CD14-positive monocyte (primary cell): ENCODE data around the gene EEFSEC. TPM values are rescaled to one million over a fixed set of nuclear protein-coding genes. Genes with fewer than 3 reads are reported as not detected.

Experiments used
- DNase-seq, 3 donors: peaks; one replicate each; pipeline ENCODE4 v3.0.0-alpha.2; 2011 to 2022
- H2AFZ ChIP-seq: 2 replicates; pipeline ENCODE4 v1.6.0; 2012; ENCODE audit warnings: mild to moderate bottlenecking, low read depth, low read length, inconsistent platforms; ENCODE audit not compliant: insufficient read depth, poor library complexity, severe bottlenecking
- H3K27ac ChIP-seq, 2 donors: 1 replicate in 1 of 2; 2 replicates in 1 of 2; pipeline ENCODE4 v1.5.1; 2012 to 2013; ENCODE audit warnings: low read length in 2 of 2, control low read depth in 1 of 2, inconsistent platforms in 1 of 2, low read depth in 1 of 2, mild to moderate bottlenecking in 1 of 2
- H3K27me3 ChIP-seq, 2 donors: one replicate each; pipeline versions ENCODE4 v1.6.0 to v1.6.1; 2011 to 2013; ENCODE audit warnings: low read length in 2 of 2; ENCODE audit not compliant: control insufficient read depth in 2 of 2, insufficient read depth in 2 of 2
- H3K36me3 ChIP-seq, 2 donors: replicated peaks in 1 of 2; 1 replicate in 1 of 2; 2 replicates in 1 of 2; pipeline versions ENCODE4 v1.5.1 to v1.6.1; 2012 to 2013; ENCODE audit warnings: low read length in 2 of 2, control low read depth in 1 of 2, inconsistent platforms in 1 of 2, mild to moderate bottlenecking in 1 of 2; ENCODE audit not compliant: insufficient read depth in 2 of 2, control insufficient read depth in 1 of 2
- H3K4me1 ChIP-seq, 2 donors: 1 replicate in 1 of 2; 2 replicates in 1 of 2; pipeline versions ENCODE4 v1.5.1 to v1.6.1; 2012 to 2013; ENCODE audit warnings: low read length in 2 of 2, control low read depth in 1 of 2, inconsistent platforms in 1 of 2, mild to moderate bottlenecking in 1 of 2, moderate library complexity in 1 of 2; ENCODE audit not compliant: insufficient read depth in 2 of 2, control insufficient read depth in 1 of 2
- H3K4me2 ChIP-seq: replicated peaks from 2 replicates; pipeline ENCODE3; 2012; ENCODE audit warnings: low read length, moderate library complexity, mild to moderate bottlenecking; ENCODE audit not compliant: poor library complexity, severe bottlenecking; ENCODE audit errors: extremely low read depth
- H3K4me3 ChIP-seq, 3 experiments: fragments of 200-600 bp in 1 of 3; sonication (generic) in 1 of 3; replicated peaks in 1 of 3; 1 replicate in 2 of 3; 2 replicates in 1 of 3; pipeline ENCODE4 v1.5.1; 2011 to 2013; ENCODE audit warnings: low read length in 3 of 3, mild to moderate bottlenecking in 3 of 3, control low read depth in 2 of 3, low read depth in 2 of 3, inconsistent platforms in 1 of 3, moderate library complexity in 1 of 3
- H3K79me2 ChIP-seq: 2 replicates; pipeline ENCODE4 v1.6.0; 2012; ENCODE audit warnings: mild to moderate bottlenecking, control low read depth, inconsistent platforms, low read length, moderate library complexity; ENCODE audit not compliant: insufficient read depth
- H3K9ac ChIP-seq: 2 replicates; pipeline ENCODE4 v1.6.0; 2017; ENCODE audit warnings: low read length, mild to moderate bottlenecking; ENCODE audit not compliant: insufficient read depth, poor library complexity, severe bottlenecking
- H3K9me3 ChIP-seq, 2 donors: replicated peaks in 1 of 2; 1 replicate in 1 of 2; 2 replicates in 1 of 2; pipeline versions ENCODE4 v1.5.1 to v1.6.1; 2012 to 2013; ENCODE audit warnings: low read length in 2 of 2, control low read depth in 1 of 2; ENCODE audit not compliant: control insufficient read depth in 1 of 2, insufficient read depth in 1 of 2
- H4K20me1 ChIP-seq: 2 replicates; pipeline ENCODE4 v1.6.0; 2012; ENCODE audit warnings: mild to moderate bottlenecking, low read length, control low read depth, moderate library complexity; ENCODE audit not compliant: insufficient read depth
- H3K27ac Mint-ChIP-seq, 7 donors: one replicate each; pipeline ENCODE4 v1.8.0; 2020; ENCODE audit warnings: mild to moderate bottlenecking in 7 of 7, mixed read lengths in 7 of 7, moderate library complexity in 6 of 7, inconsistent platforms in 2 of 7
- H3K27me3 Mint-ChIP-seq, 3 donors: one replicate each; pipeline ENCODE4 v1.8.0; 2021 to 2022; ENCODE audit warnings: low read depth in 3 of 3, mild to moderate bottlenecking in 3 of 3, mixed read lengths in 3 of 3, moderate library complexity in 3 of 3, inconsistent platforms in 1 of 3
- H3K36me3 Mint-ChIP-seq, 2 donors: one replicate each; pipeline ENCODE4 v1.8.0; 2020; ENCODE audit warnings: mixed read lengths in 2 of 2, inconsistent platforms in 1 of 2, mild to moderate bottlenecking in 1 of 2
- H3K4me1 Mint-ChIP-seq: one replicate; pipeline ENCODE4 v1.8.0; 2020; ENCODE audit warnings: mild to moderate bottlenecking, mixed read lengths
- H3K4me3 Mint-ChIP-seq, 2 donors: one replicate each; pipeline ENCODE4 v1.8.0; 2020; ENCODE audit warnings: mild to moderate bottlenecking in 2 of 2, mixed read lengths in 2 of 2, moderate library complexity in 1 of 2
- H3K9me3 Mint-ChIP-seq, 7 donors: one replicate each; pipeline ENCODE4 v1.8.0; 2020 to 2022; ENCODE audit warnings: mixed read lengths in 7 of 7, mild to moderate bottlenecking in 6 of 7, moderate library complexity in 6 of 7, inconsistent platforms in 2 of 7
- WGBS: methylation state at CpG from one replicate; pipeline ENCODE4 v1.1.5; 2013; ENCODE audit warnings: missing lambda C conversion rate; ENCODE audit not compliant: insufficient coverage; 5-methylcytosine and 5-hydroxymethylcytosine counted together
- intact Hi-C, 2 donors: fragments of 100-400 bp; cut with micrococcal nuclease; formaldehyde crosslinking; loops; one replicate each; pipeline versions ENCODE4 v1.15.0 to v1.15.1; 2023
- polyA plus RNA-seq, 3 donors: library from polyadenylated mRNA; depleted of rRNA in 1 of 3; unstranded in 2 of 3; stranded (reverse) in 1 of 3; fragments of 300-500 nt in 2 of 3; fragments of >200 nt in 1 of 3; fragmentation: Illumina TruSeq in 2 of 3; gene quantifications; 1 replicate in 2 of 3; 2 replicates in 1 of 3; pipeline ENCODE4 v1.2.3, GENCODE V29; 2012 to 2021
- TF ChIP-seq, protein P1 (sequence below): fragments of 200-600 bp; IDR thresholded peaks from one replicate; pipeline ENCODE4 v1.8.0; 2022; ENCODE audit warnings: antibody characterized with exemption, mild to moderate bottlenecking

Gene EEFSEC
- polyA plus RNA-seq, 3 donors = 13.3 to 14.9 (median 14.9) TPM

DNA sequence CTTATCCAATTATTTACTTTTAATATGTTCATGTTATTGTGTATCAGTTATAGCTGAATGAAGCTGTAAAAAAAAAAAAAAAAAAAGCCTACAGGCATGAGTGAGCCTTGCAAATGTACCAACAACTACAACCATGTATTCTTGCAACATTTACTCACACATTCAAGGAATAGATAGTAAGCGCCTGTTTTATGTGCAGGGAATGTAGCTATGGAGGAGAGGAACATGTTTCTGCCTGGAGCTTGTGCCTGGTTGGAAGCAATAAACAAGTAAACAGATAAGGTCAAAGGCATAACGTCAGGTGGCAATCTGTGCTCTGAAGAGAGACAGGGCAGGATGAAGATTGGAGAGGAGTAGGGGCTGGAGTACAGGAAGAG is 202.2 kb downstream of the EEFSEC start:
- Histone ChIP-seq H3K79me2 (no peaks in the 10 kb centered on the region), H4K20me1 (no peaks in the 10 kb centered on the region), H3K9me3 (no peaks in the 10 kb centered on the region), H3K4me2 (no peak overlapping the region), H3K27ac (no peak overlapping the region), H3K9ac (no peak overlapping the region), H3K36me3 (peaks cover 26 to 51% of the 10 kb centered on the region in 2 donors), H3K27me3 (no peaks in the 10 kb centered on the region), H3K4me1 (no peaks in the 10 kb centered on the region), H2AFZ (no peak overlapping the region), H3K4me3 (no peak overlapping the region)
- no peak overlapping the region for H3K4me3 Mint-ChIP-seq
- peak overlapping the region in 2 of 7 donors; percentile 24 to 36 for H3K27ac Mint-ChIP-seq
- H3K4me1 Mint-ChIP-seq = no peaks in the 10 kb centered on the region
- no peaks in the 10 kb centered on the region for H3K9me3 Mint-ChIP-seq
- TF ChIP-seq, protein P1, sequence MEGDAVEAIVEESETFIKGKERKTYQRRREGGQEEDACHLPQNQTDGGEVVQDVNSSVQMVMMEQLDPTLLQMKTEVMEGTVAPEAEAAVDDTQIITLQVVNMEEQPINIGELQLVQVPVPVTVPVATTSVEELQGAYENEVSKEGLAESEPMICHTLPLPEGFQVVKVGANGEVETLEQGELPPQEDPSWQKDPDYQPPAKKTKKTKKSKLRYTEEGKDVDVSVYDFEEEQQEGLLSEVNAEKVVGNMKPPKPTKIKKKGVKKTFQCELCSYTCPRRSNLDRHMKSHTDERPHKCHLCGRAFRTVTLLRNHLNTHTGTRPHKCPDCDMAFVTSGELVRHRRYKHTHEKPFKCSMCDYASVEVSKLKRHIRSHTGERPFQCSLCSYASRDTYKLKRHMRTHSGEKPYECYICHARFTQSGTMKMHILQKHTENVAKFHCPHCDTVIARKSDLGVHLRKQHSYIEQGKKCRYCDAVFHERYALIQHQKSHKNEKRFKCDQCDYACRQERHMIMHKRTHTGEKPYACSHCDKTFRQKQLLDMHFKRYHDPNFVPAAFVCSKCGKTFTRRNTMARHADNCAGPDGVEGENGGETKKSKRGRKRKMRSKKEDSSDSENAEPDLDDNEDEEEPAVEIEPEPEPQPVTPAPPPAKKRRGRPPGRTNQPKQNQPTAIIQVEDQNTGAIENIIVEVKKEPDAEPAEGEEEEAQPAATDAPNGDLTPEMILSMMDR = no peak
- H3K27me3 Mint-ChIP-seq = peaks cover 0 to 2% (median 1%) of the 10 kb centered on the region in 3 donors
- WGBS = 100% methylated on average over 2 of the region's 2 CpGs
- no peak for DNase-seq
- intact Hi-C loops = no loop called here
- peaks cover 33 to 37% of the 10 kb centered on the region in 2 donors for H3K36me3 Mint-ChIP-seq

DNA sequence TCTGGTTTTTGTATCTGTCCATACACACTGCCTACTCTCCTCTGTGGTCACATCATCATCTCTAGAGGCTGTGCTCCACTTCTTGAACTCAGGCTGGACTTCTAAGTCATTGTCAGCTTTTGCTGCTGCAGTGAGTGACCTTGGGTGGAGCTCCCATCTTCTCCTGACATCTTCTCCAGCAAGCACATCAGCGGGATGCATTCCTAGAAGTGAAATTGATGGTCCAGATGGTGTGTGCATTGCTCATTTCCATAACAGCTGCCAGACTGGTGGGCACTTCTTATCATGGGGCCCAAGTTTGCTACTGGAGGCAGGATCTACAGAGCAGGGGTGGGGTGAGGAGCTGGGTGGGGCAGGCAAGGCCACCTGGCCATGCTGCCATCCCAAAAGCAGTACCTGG is 203.5 kb downstream of the EEFSEC start:
- Histone ChIP-seq H3K4me2 (no peak overlapping the region), H4K20me1 (no peaks in the 10 kb centered on the region), H3K4me1 (no peaks in the 10 kb centered on the region), H2AFZ (no peak overlapping the region), H3K9me3 (no peaks in the 10 kb centered on the region), H3K27me3 (no peaks in the 10 kb centered on the region), H3K27ac (no peak overlapping the region), H3K9ac (no peak overlapping the region), H3K36me3 (peaks cover 22 to 49% of the 10 kb centered on the region in 2 donors), H3K4me3 (no peak overlapping the region), H3K79me2 (no peaks in the 10 kb centered on the region)
- Mint-ChIP-seq H3K4me3 (no peak overlapping the region), H3K9me3 (no peaks in the 10 kb centered on the region), H3K27me3 (peaks cover 0 to 2% (median 1%) of the 10 kb centered on the region in 3 donors), H3K4me1 (no peaks in the 10 kb centered on the region), H3K27ac (peak overlapping the region in 1 of 7 donors; percentile 32), H3K36me3 (peaks cover 31 to 36% of the 10 kb centered on the region in 2 donors)
- intact Hi-C loops = no loop called here
- TF ChIP-seq, protein P1 = no peak
- DNase-seq = no peak
- no CpG with 5 or more reads among the region's 1 CpG for WGBS
